IMR-90 (cell line): Measurements from ENCODE around the gene SVEP1. TPM values are rescaled to one million over a fixed set of nuclear protein-coding genes. Genes with fewer than 3 reads are reported as not detected.

Experiments
- ATAC-seq: fragments of 200-7000 bp; cut with Tn5 transposase; 2 replicates; pipeline ENCODE4 v1.9.1; 2020; ENCODE audit warnings: low read depth, mild to moderate bottlenecking, moderate library complexity
- BruUV-seq: library from RNA; stranded (reverse); fragments of 400-500 nt; replicated peaks from 2 replicates; lab custom pipeline; 2021; lab: Mats Ljungman, UMichigan
- CTCF ChIA-PET: fragments of 300-600 bp; formaldehyde crosslinking; extraction: SDS; loops from one replicate; lab custom pipeline; 2021; ENCODE audit warnings: antibody characterized with exemption; lab: Yijun Ruan, JAX
- POLR2A ChIA-PET: fragments of 300-600 bp; sonication (Branson Sonifier 250); formaldehyde crosslinking; loops from one replicate; lab custom pipeline; 2022; ENCODE audit warnings: antibody characterized with exemption; ENCODE audit not compliant: unreplicated experiment; lab: Charles Lee
- DNase-seq: peaks from one replicate; pipeline ENCODE4 v3.0.0; 2013
- H2AFZ ChIP-seq: replicated peaks from 2 replicates; pipeline ENCODE3; 2013; ENCODE audit warnings: low read length, mild to moderate bottlenecking; ENCODE audit not compliant: poor library complexity
- H2AK5ac ChIP-seq: 2 replicates; pipeline ENCODE4 v1.6.1; 2013; ENCODE audit warnings: low read depth, low read length, inconsistent platforms
- H2AK9ac ChIP-seq: replicated peaks from 2 replicates; pipeline ENCODE3; 2013; ENCODE audit warnings: mild to moderate bottlenecking, low read depth, low read length, moderate library complexity; ENCODE audit not compliant: poor library complexity
- H2BK120ac ChIP-seq: 2 replicates; pipeline ENCODE4 v1.6.1; 2013; ENCODE audit warnings: low read depth, low read length, inconsistent platforms
- H2BK15ac ChIP-seq: 3 replicates; pipeline ENCODE4 v1.6.1; 2013; ENCODE audit warnings: low read depth, low read length, inconsistent platforms
- H2BK20ac ChIP-seq: 2 replicates; pipeline ENCODE4 v1.6.1; 2013; ENCODE audit warnings: low read depth, mild to moderate bottlenecking, inconsistent platforms, low read length, moderate library complexity
- H2BK5ac ChIP-seq: 2 replicates; pipeline ENCODE4 v1.6.1; 2013; ENCODE audit warnings: mild to moderate bottlenecking, low read depth, low read length, inconsistent platforms; ENCODE audit not compliant: poor library complexity, severe bottlenecking
- H3K14ac ChIP-seq: replicated peaks from 2 replicates; pipeline ENCODE4 v1.6.1; 2013; ENCODE audit warnings: low read depth, low read length, inconsistent platforms
- H3K18ac ChIP-seq: 2 replicates; pipeline ENCODE4 v1.6.1; 2013; ENCODE audit warnings: low read depth, low read length, control low read depth
- H3K23ac ChIP-seq: 2 replicates; pipeline ENCODE4 v1.6.1; 2013; ENCODE audit warnings: low read depth, low read length, inconsistent platforms
- H3K27ac ChIP-seq: 2 replicates; pipeline ENCODE4 v1.5.1; 2013; ENCODE audit warnings: mild to moderate bottlenecking, control low read depth, low read length; ENCODE audit not compliant: insufficient read depth
- H3K27me3 ChIP-seq: 2 replicates; pipeline ENCODE4 v1.6.1; 2013; ENCODE audit warnings: low read length; ENCODE audit not compliant: control insufficient read depth, insufficient read depth
- H3K36me3 ChIP-seq: 2 replicates; pipeline ENCODE4 v1.6.1; 2013; ENCODE audit warnings: low read length, mixed read lengths; ENCODE audit not compliant: control insufficient read depth, insufficient read depth
- H3K4ac ChIP-seq: 2 replicates; pipeline ENCODE4 v1.6.1; 2013; ENCODE audit warnings: low read depth, low read length, inconsistent platforms
- H3K4me1 ChIP-seq: 2 replicates; pipeline ENCODE4 v1.6.1; 2013; ENCODE audit warnings: low read length, mixed read lengths; ENCODE audit not compliant: control insufficient read depth, insufficient read depth
- H3K4me2 ChIP-seq: 2 replicates; pipeline ENCODE4 v1.6.1; 2013; ENCODE audit warnings: low read depth, mild to moderate bottlenecking, control low read depth, low read length, moderate library complexity
- H3K4me3 ChIP-seq: 2 replicates; pipeline ENCODE4 v1.5.1; 2013; ENCODE audit warnings: low read depth, mild to moderate bottlenecking, control low read depth, low read length, moderate library complexity; ENCODE audit not compliant: insufficient read depth
- H3K56ac ChIP-seq: 2 replicates; pipeline ENCODE4 v1.6.1; 2013; ENCODE audit warnings: low read length, inconsistent platforms; ENCODE audit not compliant: insufficient read depth; ENCODE audit errors: extremely low read depth
- H3K79me1 ChIP-seq, 2 experiments: 2 replicates each; pipeline ENCODE4 v1.6.1; 2013; ENCODE audit warnings: low read length in 2 of 2, inconsistent platforms in 1 of 2, low read depth in 1 of 2
- H3K9ac ChIP-seq: 2 replicates; pipeline ENCODE4 v1.6.1; 2013; ENCODE audit warnings: low read depth, low read length, control low read depth
- H3K9me1 ChIP-seq: 2 replicates; pipeline ENCODE4 v1.6.1; 2013; ENCODE audit warnings: low read length, inconsistent platforms; ENCODE audit not compliant: insufficient read depth
- H3K9me3 ChIP-seq: 2 replicates; pipeline ENCODE4 v1.6.1; 2013; ENCODE audit warnings: low read length; ENCODE audit not compliant: control insufficient read depth, insufficient read depth
- H4K20me1 ChIP-seq: 2 replicates; pipeline ENCODE4 v1.6.1; 2013; ENCODE audit warnings: low read length, inconsistent platforms; ENCODE audit not compliant: insufficient read depth
- H4K5ac ChIP-seq: 2 replicates; pipeline ENCODE4 v1.6.1; 2013; ENCODE audit warnings: mild to moderate bottlenecking, low read depth, low read length, control low read depth
- H4K8ac ChIP-seq, 2 experiments: 2 replicates each; pipeline ENCODE4 v1.6.1; 2013; ENCODE audit warnings: low read depth in 2 of 2, low read length in 2 of 2, control low read depth in 1 of 2, inconsistent platforms in 1 of 2
- H4K91ac ChIP-seq: 2 replicates; pipeline ENCODE4 v1.6.1; 2013; ENCODE audit warnings: low read depth, low read length, inconsistent platforms; ENCODE audit not compliant: insufficient read depth
- BHLHE40 ChIP-seq: fragments of 150-350 bp; IDR thresholded peaks from 2 replicates; pipeline ENCODE4 v1.6.1; 2016; ENCODE audit warnings: mild to moderate bottlenecking, low read depth, low read length
- CEBPB ChIP-seq: IDR thresholded peaks from 2 replicates; pipeline ENCODE4 v1.6.1; 2012; ENCODE audit warnings: low read depth, low read length, improper control_type of control experiment
- CHD1 ChIP-seq: IDR thresholded peaks from 2 replicates; pipeline ENCODE4 v1.6.1; 2012; ENCODE audit warnings: low read depth, low read length, improper control_type of control experiment
- CTCF ChIP-seq: conservative IDR thresholded peaks from 2 replicates; pipeline ENCODE4 v1.5.1; 2012; ENCODE audit warnings: mild to moderate bottlenecking, low read depth, low read length, improper control_type of control experiment
- FOS ChIP-seq: fragments of 150-350 bp; IDR thresholded peaks from 2 replicates; pipeline ENCODE4 v1.6.1; 2016; ENCODE audit warnings: low read depth, low read length
- MAFK ChIP-seq: IDR thresholded peaks from 2 replicates; pipeline ENCODE4 v1.6.1; 2012; ENCODE audit warnings: low read depth, low read length, improper control_type of control experiment
- MAZ ChIP-seq: IDR thresholded peaks from 2 replicates; pipeline ENCODE4 v1.6.1; 2012; ENCODE audit warnings: low read depth, mild to moderate bottlenecking, low read length, improper control_type of control experiment, moderate library complexity, borderline replicate concordance
- MXI1 ChIP-seq: IDR thresholded peaks from 2 replicates; pipeline ENCODE4 v1.6.1; 2012; ENCODE audit warnings: low read depth, mild to moderate bottlenecking, low read length, moderate library complexity, borderline replicate concordance
- NFE2L2 ChIP-seq: fragments of 150-350 bp; IDR thresholded peaks from 2 replicates; pipeline ENCODE4 v1.6.1; 2016; ENCODE audit warnings: low read depth, mild to moderate bottlenecking, low read length
- POLR2A ChIP-seq: IDR thresholded peaks from 2 replicates; pipeline ENCODE4 v1.6.1; 2012; ENCODE audit warnings: mild to moderate bottlenecking, low read depth, low read length
- RAD21 ChIP-seq: IDR thresholded peaks from 2 replicates; pipeline ENCODE4 v1.6.1; 2012; ENCODE audit warnings: low read length, improper control_type of control experiment
- RCOR1 ChIP-seq: IDR thresholded peaks from 2 replicates; pipeline ENCODE4 v1.6.1; 2012; ENCODE audit warnings: mild to moderate bottlenecking, low read length, improper control_type of control experiment; ENCODE audit not compliant: insufficient replicate concordance
- RFX5 ChIP-seq: IDR thresholded peaks from 2 replicates; pipeline ENCODE4 v1.8.0; 2012; ENCODE audit warnings: low read depth, mild to moderate bottlenecking, low read length, moderate library complexity
- SMC3 ChIP-seq: fragments of 150-350 bp; IDR thresholded peaks from 2 replicates; pipeline ENCODE4 v1.6.1; 2016; ENCODE audit warnings: low read depth, mild to moderate bottlenecking, antibody characterized with exemption, low read length, moderate library complexity
- USF2 ChIP-seq: fragments of 150-350 bp; IDR thresholded peaks from 2 replicates; pipeline ENCODE4 v1.6.1; 2017; ENCODE audit warnings: mild to moderate bottlenecking, antibody characterized with exemption, low read length, low read depth
- WGBS, 2 experiments: methylation state at CpG; one replicate each; pipeline versions ENCODE4 v1.1.5 to v1.1.7; 2013; ENCODE audit warnings: missing lambda C conversion rate in 2 of 2; ENCODE audit not compliant: insufficient read length in 1 of 2; ENCODE audit errors: extremely low coverage in 2 of 2; 5-methylcytosine and 5-hydroxymethylcytosine counted together
- dilution Hi-C: fragments of 300-500 bp; cut with HindIII; formaldehyde crosslinking; loops from one replicate; pipeline ENCODE4 v1.14.3; 2018; ENCODE audit warnings: low sequenced_read_pairs; ENCODE audit not compliant: unreplicated experiment
- in situ Hi-C: fragments of 300-500 bp; cut with MboI; formaldehyde crosslinking; loops from 3 replicates; pipeline ENCODE4 v1.14.3; 2019; ENCODE audit warnings: low sequenced_read_pairs, inconsistent platforms, mixed read lengths
- intact Hi-C: fragments of 100-400 bp; cut with micrococcal nuclease; formaldehyde crosslinking; loops from 2 replicates; pipeline ENCODE4 v1.10.0; 2022
- polyA plus RNA-seq, 3 experiments: library from polyadenylated mRNA; depleted of rRNA; stranded (reverse); fragments of >200 nt; gene quantifications; 2 replicates each; pipeline ENCODE4 v1.2.3, GENCODE V29; 2012; ENCODE audit warnings: low replicate concordance in 1 of 3
- total RNA-seq: library from RNA; depleted of rRNA; stranded (reverse); fragments of >200 nt; gene quantifications from 2 replicates; pipeline ENCODE4 v1.2.3, GENCODE V29; 2012
- TF ChIP-seq, protein P1 (sequence below): fragments of 150-350 bp; IDR thresholded peaks from 2 replicates; pipeline ENCODE4 v1.6.1; 2016; ENCODE audit warnings: low read depth, mild to moderate bottlenecking, low read length, moderate library complexity, borderline replicate concordance

SVEP1 gene
- total and polyA plus RNA-seq, 2 of the 4 experiments (the other 2 are of a cell fraction), result 4.8 to 16.7 TPM

- no peak overlapping the region for H3K18ac ChIP-seq
- no peaks in the 10 kb centered on the region for H3K9me1 ChIP-seq
- H4K8ac ChIP-seq, result no peak overlapping the region
- no peak overlapping the region for H3K27ac ChIP-seq
- H2AK5ac ChIP-seq, result no peak overlapping the region
- H3K27me3 ChIP-seq, result no peaks in the 10 kb centered on the region
- H3K4me3 ChIP-seq, result no peak overlapping the region
- no peak overlapping the region for H3K14ac ChIP-seq
- WGBS, 2 experiments, result 80% methylated on average over 1 of the region's 9 CpGs; no CpG with 5 or more reads in 1 of the 2 experiments
- no peak overlapping the region for H2AK9ac ChIP-seq
- CTCF ChIA-PET, result no interaction called here
- H2BK5ac ChIP-seq, result no peak overlapping the region
- H3K4me2 ChIP-seq, result no peak overlapping the region
- H3K4me1 ChIP-seq, result no peaks in the 10 kb centered on the region
- no peak for DNase-seq
- H4K5ac ChIP-seq, result no peak overlapping the region
- H2BK20ac ChIP-seq, result no peak overlapping the region
- dilution Hi-C loops (no loop called here), in situ Hi-C loops (no loop called here), intact Hi-C loops (no loop called here)
- H3K23ac ChIP-seq, result no peak overlapping the region
- no peak overlapping the region for H4K91ac ChIP-seq
- peaks cover 29% of the 10 kb centered on the region for H3K36me3 ChIP-seq
- H3K56ac ChIP-seq, result no peak overlapping the region
- no peak overlapping the region for H2BK15ac ChIP-seq
- no peak for ATAC-seq
- H3K79me1 ChIP-seq, result no peaks in the 10 kb centered on the region
- no TSS peak for BruUV-seq
- POLR2A ChIA-PET, result no interaction called here
- no peak overlapping the region for H3K4ac ChIP-seq
- TF ChIP-seq RAD21 (no peak), USF2 (no peak), NFE2L2 (no peak), RFX5 (no peak), CEBPB (no peak), CTCF (no peak), FOS (no peak), MAFK (no peak), MXI1 (no peak), BHLHE40 (no peak), RCOR1 (no peak), SMC3 (no peak), MAZ (no peak), CHD1 (no peak), POLR2A (no peak)
- TF ChIP-seq, protein P1, sequence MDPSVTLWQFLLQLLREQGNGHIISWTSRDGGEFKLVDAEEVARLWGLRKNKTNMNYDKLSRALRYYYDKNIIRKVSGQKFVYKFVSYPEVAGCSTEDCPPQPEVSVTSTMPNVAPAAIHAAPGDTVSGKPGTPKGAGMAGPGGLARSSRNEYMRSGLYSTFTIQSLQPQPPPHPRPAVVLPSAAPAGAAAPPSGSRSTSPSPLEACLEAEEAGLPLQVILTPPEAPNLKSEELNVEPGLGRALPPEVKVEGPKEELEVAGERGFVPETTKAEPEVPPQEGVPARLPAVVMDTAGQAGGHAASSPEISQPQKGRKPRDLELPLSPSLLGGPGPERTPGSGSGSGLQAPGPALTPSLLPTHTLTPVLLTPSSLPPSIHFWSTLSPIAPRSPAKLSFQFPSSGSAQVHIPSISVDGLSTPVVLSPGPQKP, result no peak
- no peak overlapping the region for H2AFZ ChIP-seq
- no peaks in the 10 kb centered on the region for H4K20me1 ChIP-seq
- no peak overlapping the region for H3K9ac ChIP-seq
- H3K9me3 ChIP-seq, result no peaks in the 10 kb centered on the region
- H2BK120ac ChIP-seq, result no peak overlapping the region
Measured at GRCh38 chr9:110405858-110406443, 173.6 kb downstream of the SVEP1 start.
